Activated B cell treated with CpG ODN at 0.5 μM for 24 hours (primary cell): Measurements from ENCODE around the gene FEV. TPM values are rescaled to one million over a fixed set of nuclear protein-coding genes. Genes with fewer than 3 reads are reported as not detected.
A peak's percentile ranks its signal among the peaks of the same experiment; 100 is the strongest.

Source experiments
- ATAC-seq: fragments of 200-7000 bp; cut with Tn5 transposase; one replicate; pipeline ENCODE4 v1.10.0; 2021; ENCODE audit warnings: low read depth, mild to moderate bottlenecking, moderate library complexity
- CTCF ChIA-PET: fragments of 350-600 bp; sonication (Branson Sonifier 250); formaldehyde crosslinking; loops from one replicate; lab custom pipeline; 2021; ENCODE audit warnings: antibody characterized with exemption; lab: Charles Lee
- POLR2A ChIA-PET: fragments of 350-600 bp; sonication (Branson Sonifier 250); formaldehyde crosslinking; loops from one replicate; lab custom pipeline; 2021; ENCODE audit warnings: antibody characterized with exemption; lab: Charles Lee
- DNase-seq: peaks from one replicate; pipeline ENCODE4 v3.0.0; 2022
- H3K27ac Mint-ChIP-seq: one replicate; pipeline ENCODE4 v1.8.0; 2020; ENCODE audit warnings: mixed read lengths
- H3K27me3 Mint-ChIP-seq: one replicate; pipeline ENCODE4 v1.8.0; 2021; ENCODE audit warnings: mixed read lengths
- H3K36me3 Mint-ChIP-seq: one replicate; pipeline ENCODE4 v1.8.0; 2021; ENCODE audit warnings: low read depth, mixed read lengths
- H3K4me1 Mint-ChIP-seq: one replicate; pipeline ENCODE4 v1.8.0; 2021; ENCODE audit warnings: mixed read lengths
- H3K4me3 Mint-ChIP-seq: one replicate; pipeline ENCODE4 v1.8.0; 2020; ENCODE audit warnings: mild to moderate bottlenecking, mixed read lengths
- H3K9me3 Mint-ChIP-seq: one replicate; pipeline ENCODE4 v1.8.0; 2020; ENCODE audit warnings: mixed read lengths
- CTCF ChIP-seq: fragments of 200-600 bp; IDR thresholded peaks from one replicate; pipeline ENCODE4 v1.8.0; 2022; ENCODE audit warnings: antibody characterized with exemption, mild to moderate bottlenecking
- intact Hi-C: fragments of 100-400 bp; cut with micrococcal nuclease; formaldehyde crosslinking; loops from one replicate; pipeline ENCODE4 v1.15.1; 2024
- total RNA-seq: library from RNA; stranded (reverse); gene quantifications from 2 replicates; pipeline ENCODE4 v1.2.3, GENCODE V29; 2022

The FEV gene
- total RNA-seq, 1 donor from 2014 or later: not detected

DNA sequence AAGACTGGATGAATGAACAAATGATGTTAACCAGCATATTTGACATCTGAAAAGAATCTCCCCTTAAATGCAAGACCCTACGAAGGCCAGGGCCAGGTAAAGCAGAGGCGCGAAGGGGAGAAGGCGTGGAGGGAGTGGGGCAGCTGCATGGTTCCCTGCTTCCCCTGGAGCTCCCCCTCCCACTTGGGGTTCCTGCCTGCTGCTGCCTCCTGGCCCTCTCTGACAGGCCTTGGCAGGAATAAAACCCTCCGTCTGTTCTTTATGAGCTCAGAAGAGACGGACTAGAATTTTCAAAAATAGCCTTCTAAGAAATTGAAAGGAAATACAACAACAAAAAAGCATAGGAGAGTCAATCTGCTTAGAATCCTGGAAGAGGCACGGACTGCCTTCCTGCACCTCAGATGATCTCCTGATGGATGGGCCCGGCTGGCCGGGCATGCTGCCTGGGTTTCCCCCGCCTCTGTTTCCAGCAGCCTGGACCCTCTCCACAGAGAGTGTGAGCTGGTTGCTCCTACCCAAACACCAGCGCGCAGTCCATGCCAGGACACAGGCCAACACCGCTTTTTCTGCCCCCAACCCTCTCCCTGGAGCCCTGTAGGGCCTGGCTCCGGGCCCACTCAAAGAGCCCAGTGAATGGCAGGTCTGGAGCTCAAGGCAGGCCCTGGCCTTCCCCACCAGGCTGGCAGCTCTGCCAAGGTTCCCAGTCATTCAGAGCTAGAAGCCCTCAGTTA lies 32.4 kb upstream of the FEV start:
- Mint-ChIP-seq H3K27ac (no peak overlapping the region), H3K36me3 (no peaks in the 10 kb centered on the region), H3K9me3 (no peaks in the 10 kb centered on the region), H3K27me3 (peaks cover 19% of the 10 kb centered on the region), H3K4me1 (no peaks in the 10 kb centered on the region), H3K4me3 (no peak overlapping the region)
- ChIA-PET POLR2A (no interaction called here), CTCF (no interaction called here)
- no peak for DNase-seq
- no peak for ATAC-seq
- no peak for TF ChIP-seq CTCF
- intact Hi-C loops: no loop called here

DNA sequence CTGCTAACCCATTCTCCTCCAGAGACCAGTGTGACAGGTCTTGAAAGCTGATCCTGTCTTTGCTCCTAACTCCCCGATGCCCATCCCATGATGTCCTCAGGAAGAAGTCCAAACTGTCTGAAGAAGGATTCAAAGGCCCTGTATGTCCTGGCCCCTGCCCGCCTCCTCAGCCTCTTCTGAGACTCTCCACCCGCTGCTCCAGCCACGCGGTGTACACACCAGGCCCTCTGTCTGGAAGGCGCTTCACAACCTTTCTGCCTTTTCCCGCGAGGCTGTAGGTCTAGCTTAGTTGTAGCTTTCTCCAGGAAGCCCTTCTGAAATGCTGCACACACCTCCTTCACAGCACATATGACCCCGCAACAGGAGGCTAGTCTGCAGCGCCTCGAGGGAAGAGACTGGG lies 31.7 kb upstream of the FEV start:
- H3K9me3 Mint-ChIP-seq: no peaks in the 10 kb centered on the region
- H3K27ac Mint-ChIP-seq: no peak overlapping the region

GRCh38 chr2:219010873-219011272 lies 25.9 kb upstream of the FEV start:
- Mint-ChIP-seq H3K4me1 (no peaks in the 10 kb centered on the region), H3K27me3 (peaks cover 28% of the 10 kb centered on the region), H3K9me3 (no peaks in the 10 kb centered on the region), H3K27ac (no peak overlapping the region), H3K4me3 (no peak overlapping the region), H3K36me3 (no peaks in the 10 kb centered on the region)
- CTCF ChIA-PET: interaction anchor here (1.1 kb wide), 1 partner anchor 242 kb away, joined by 3 read pairs; no protein-coding TSS in a partner anchor
- DNase-seq (no peak), ATAC-seq (no peak)
- intact Hi-C loops: no loop called here
- POLR2A ChIA-PET: no interaction called here
- TF ChIP-seq CTCF: no peak

More for the DNA sequence above, 31.7 kb upstream of the FEV start:
- ChIA-PET CTCF (no interaction called here), POLR2A (no interaction called here)
- no peak overlapping the region for H3K4me3 Mint-ChIP-seq
- peaks cover 21% of the 10 kb centered on the region for H3K27me3 Mint-ChIP-seq
- intact Hi-C loops: no loop called here
- H3K36me3 Mint-ChIP-seq: no peaks in the 10 kb centered on the region
- DNase-seq (no peak), ATAC-seq (no peak)
- H3K4me1 Mint-ChIP-seq: no peaks in the 10 kb centered on the region
- TF ChIP-seq CTCF: no peak

DNA sequence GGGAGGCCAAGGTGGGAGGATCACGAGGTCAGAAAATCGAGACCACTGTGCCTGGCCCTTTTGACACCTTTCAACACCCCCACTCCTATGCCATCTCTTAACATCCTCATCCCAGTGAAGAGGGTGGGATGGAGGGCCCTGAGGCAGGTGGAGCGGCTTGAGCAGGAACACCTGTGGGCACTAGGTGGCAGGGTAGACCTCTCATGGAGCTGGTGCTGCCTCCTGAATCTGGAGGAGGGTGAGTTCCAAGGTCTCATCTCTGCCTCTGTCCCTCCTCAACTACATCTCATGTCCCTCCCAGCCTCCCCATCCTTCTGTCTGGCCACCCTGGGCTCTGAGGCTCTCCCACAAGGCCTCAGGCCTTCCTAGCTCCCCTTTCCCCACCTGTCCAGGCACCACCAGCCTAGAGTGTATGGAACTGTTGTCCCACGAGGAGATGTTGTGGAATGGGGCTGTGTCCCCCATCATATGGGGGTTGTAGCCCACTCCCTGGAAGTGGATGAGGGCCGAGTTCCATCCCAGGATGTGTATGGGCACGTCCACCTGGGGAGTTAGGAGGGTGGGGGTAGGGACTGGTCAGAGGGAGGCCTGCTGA lies 25.3 kb upstream of the FEV start:
- H3K4me1 Mint-ChIP-seq: no peaks in the 10 kb centered on the region
- DNase-seq (no peak), ATAC-seq (peak; percentile 37)
- POLR2A ChIA-PET: no interaction called here
- no peaks in the 10 kb centered on the region for H3K9me3 Mint-ChIP-seq
- H3K36me3 Mint-ChIP-seq: no peaks in the 10 kb centered on the region
- intact Hi-C loops: no loop called here
- H3K4me3 Mint-ChIP-seq: no peak overlapping the region
- peaks cover 31% of the 10 kb centered on the region for H3K27me3 Mint-ChIP-seq
- H3K27ac Mint-ChIP-seq: no peak overlapping the region
- CTCF ChIA-PET: interaction anchor here (0.6 to 1.5 kb wide), 4 partner anchors 14 to 242 kb away, joined by 3 read pairs; no protein-coding TSS in a partner anchor
- TF ChIP-seq CTCF: no peak

DNA sequence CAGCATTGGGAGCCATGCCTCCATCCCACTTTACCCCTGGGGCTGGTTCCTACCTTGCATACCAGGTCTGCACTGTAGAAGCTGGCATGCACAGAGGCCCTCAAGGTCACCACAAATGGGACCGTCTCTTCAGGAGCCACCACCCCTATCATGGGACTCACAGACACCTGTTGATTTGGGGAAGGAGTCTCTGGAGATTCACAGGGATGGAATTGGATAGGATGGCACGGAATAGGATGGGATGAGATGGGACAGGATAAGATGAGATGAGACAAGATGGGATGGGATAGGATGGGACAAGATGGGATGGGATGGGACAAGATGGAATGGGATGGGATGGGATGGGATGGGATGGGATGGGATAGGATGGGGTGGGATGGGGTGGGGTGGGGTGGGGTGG lies 24.3 kb upstream of the FEV start:
- Mint-ChIP-seq H3K4me1 (no peaks in the 10 kb centered on the region), H3K4me3 (no peak overlapping the region), H3K27ac (no peak overlapping the region), H3K36me3 (no peaks in the 10 kb centered on the region), H3K9me3 (no peaks in the 10 kb centered on the region), H3K27me3 (peaks cover 35% of the 10 kb centered on the region)
- ATAC-seq: no peak
- intact Hi-C loops: no loop called here
- ChIA-PET POLR2A (no interaction called here), CTCF (interaction anchor here (1.5 kb wide), 1 partner anchor 13 kb away, joined by 3 read pairs; no protein-coding TSS in a partner anchor)
- no peak for DNase-seq
- no peak for TF ChIP-seq CTCF
